ENCODE data around the gene GLRA1. TPM values are rescaled to one million over a fixed set of nuclear protein-coding genes. Genes with fewer than 3 reads are reported as not detected.

Gene GLRA1
- total RNA-seq, 1 experiment from 2014 or later = not detected

- H3K27ac Mint-ChIP-seq (ENCODE audit: low read depth, unreplicated experiment) = no peak overlapping the region
- no peak for DNase-seq (ENCODE audit: unreplicated experiment)
- H3K36me3 Mint-ChIP-seq (ENCODE audit: insufficient read depth, unreplicated experiment) = peaks cover 48% of the 10 kb centered on the region
- H3K27me3 Mint-ChIP-seq (ENCODE audit: insufficient read depth, unreplicated experiment) = no peaks in the 10 kb centered on the region
- H3K4me1 Mint-ChIP-seq (ENCODE audit: insufficient read depth, unreplicated experiment) = no peaks in the 10 kb centered on the region
- ChIA-PET POLR2A (no interaction called here), CTCF (interaction anchor here (0.9 to 12.2 kb wide), 8 partner anchors 10 to 1319 kb away, joined by 3 to 531 read pairs (median 4); no protein-coding TSS in a partner anchor)
- TF ChIP-seq, protein P1, sequence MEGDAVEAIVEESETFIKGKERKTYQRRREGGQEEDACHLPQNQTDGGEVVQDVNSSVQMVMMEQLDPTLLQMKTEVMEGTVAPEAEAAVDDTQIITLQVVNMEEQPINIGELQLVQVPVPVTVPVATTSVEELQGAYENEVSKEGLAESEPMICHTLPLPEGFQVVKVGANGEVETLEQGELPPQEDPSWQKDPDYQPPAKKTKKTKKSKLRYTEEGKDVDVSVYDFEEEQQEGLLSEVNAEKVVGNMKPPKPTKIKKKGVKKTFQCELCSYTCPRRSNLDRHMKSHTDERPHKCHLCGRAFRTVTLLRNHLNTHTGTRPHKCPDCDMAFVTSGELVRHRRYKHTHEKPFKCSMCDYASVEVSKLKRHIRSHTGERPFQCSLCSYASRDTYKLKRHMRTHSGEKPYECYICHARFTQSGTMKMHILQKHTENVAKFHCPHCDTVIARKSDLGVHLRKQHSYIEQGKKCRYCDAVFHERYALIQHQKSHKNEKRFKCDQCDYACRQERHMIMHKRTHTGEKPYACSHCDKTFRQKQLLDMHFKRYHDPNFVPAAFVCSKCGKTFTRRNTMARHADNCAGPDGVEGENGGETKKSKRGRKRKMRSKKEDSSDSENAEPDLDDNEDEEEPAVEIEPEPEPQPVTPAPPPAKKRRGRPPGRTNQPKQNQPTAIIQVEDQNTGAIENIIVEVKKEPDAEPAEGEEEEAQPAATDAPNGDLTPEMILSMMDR (IDR thresholded peaks at IDR 0.05; ENCODE audit: unreplicated experiment) = no peak
- intact Hi-C loops (cut with micrococcal nuclease) = no loop called here
- peaks cover 22% of the 10 kb centered on the region for H3K9me3 Mint-ChIP-seq (ENCODE audit: unreplicated experiment)
- no TSS peak for BruUV-seq (replicated peaks)
- no peak overlapping the region for H3K4me3 Mint-ChIP-seq (ENCODE audit: unreplicated experiment)
Observed at GRCh38 chr5:151829370-151829769, 95.3 kb downstream of the GLRA1 start.

DNA sequence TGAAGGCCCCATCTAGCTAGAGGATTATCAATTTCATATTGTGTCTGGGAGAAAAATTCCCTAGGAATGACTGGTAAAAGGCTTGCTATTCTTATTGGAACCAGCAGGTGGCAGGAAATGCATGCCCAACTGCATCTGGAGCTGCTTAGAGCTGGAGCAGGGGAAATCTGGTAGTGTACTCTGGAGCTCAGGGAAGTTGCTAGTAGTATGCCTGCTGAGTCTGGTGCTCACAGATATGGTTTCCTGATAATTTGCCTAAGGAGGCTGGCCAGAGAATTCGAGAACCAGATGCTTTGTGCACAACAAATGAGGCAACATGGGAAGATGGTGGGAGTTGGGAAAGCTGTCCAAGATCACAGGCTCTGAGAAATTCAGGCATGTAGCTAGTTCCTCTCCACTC is 99.2 kb downstream of the GLRA1 start:
- TF ChIP-seq, protein P1 (IDR thresholded peaks at IDR 0.05; ENCODE audit: unreplicated experiment) = peak; percentile 94
- intact Hi-C loops (cut with micrococcal nuclease) = loop anchor here (1.0 to 2.0 kb wide), 5 partner anchors 318 to 689 kb away; no protein-coding TSS in a partner anchor
- no peaks in the 10 kb centered on the region for H3K4me1 Mint-ChIP-seq (ENCODE audit: insufficient read depth, unreplicated experiment)
- ChIA-PET CTCF (interaction anchor here (0.5 to 12.2 kb wide), 77 partner anchors 9 to 696 kb away, joined by 3 to 531 read pairs (median 5); partner anchors contain the start of gene SLC36A1), POLR2A (interaction anchor here (0.6 to 1.6 kb wide), 3 partner anchors 171 to 445 kb away, joined by 3 to 15 read pairs (median 3); no protein-coding TSS in a partner anchor)
- peaks cover 48% of the 10 kb centered on the region for H3K36me3 Mint-ChIP-seq (ENCODE audit: insufficient read depth, unreplicated experiment)
- no peaks in the 10 kb centered on the region for H3K9me3 Mint-ChIP-seq (ENCODE audit: unreplicated experiment)
- no peaks in the 10 kb centered on the region for H3K27me3 Mint-ChIP-seq (ENCODE audit: insufficient read depth, unreplicated experiment)
- H3K4me3 Mint-ChIP-seq (ENCODE audit: unreplicated experiment) = no peak overlapping the region
- no peak overlapping the region for H3K27ac Mint-ChIP-seq (ENCODE audit: low read depth, unreplicated experiment)
- DNase-seq (ENCODE audit: unreplicated experiment) = peak; percentile 81
- no TSS peak for BruUV-seq (replicated peaks)

DNA sequence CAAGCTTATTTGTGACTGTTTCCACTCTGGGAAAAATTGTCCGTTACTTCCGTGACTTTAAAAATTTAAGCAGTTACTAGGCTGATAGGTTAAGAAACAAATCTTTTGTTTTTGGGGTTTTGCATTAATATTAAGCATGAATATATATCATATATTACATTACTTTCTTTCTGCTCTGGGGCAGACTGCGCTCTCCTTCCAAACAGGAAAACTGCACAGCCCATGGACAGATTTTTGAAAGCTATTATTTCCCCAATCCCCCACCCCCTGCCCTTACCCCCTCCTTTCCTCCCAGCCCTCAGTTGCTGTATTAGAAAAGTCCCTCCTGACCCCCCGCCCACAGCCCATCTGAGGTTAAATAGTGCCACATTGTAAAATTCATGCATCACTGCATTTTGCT is 102.5 kb downstream of the GLRA1 start:
- Mint-ChIP-seq H3K27me3 (ENCODE audit: insufficient read depth, unreplicated experiment) (no peaks in the 10 kb centered on the region), H3K4me1 (ENCODE audit: insufficient read depth, unreplicated experiment) (peaks cover 9% of the 10 kb centered on the region), H3K36me3 (ENCODE audit: insufficient read depth, unreplicated experiment) (peaks cover 50% of the 10 kb centered on the region), H3K9me3 (ENCODE audit: unreplicated experiment) (no peaks in the 10 kb centered on the region), H3K27ac (ENCODE audit: low read depth, unreplicated experiment) (no peak overlapping the region), H3K4me3 (ENCODE audit: unreplicated experiment) (no peak overlapping the region)
- ChIA-PET CTCF (interaction anchor here (0.6 to 12.2 kb wide), 4 partner anchors 126 to 527 kb away, joined by 3 to 531 read pairs (median 124); no protein-coding TSS in a partner anchor), POLR2A (no interaction called here)
- DNase-seq (ENCODE audit: unreplicated experiment) = no peak
- TF ChIP-seq, protein P1 (IDR thresholded peaks at IDR 0.05; ENCODE audit: unreplicated experiment) = no peak
- intact Hi-C loops (cut with micrococcal nuclease) = no loop called here
- no TSS peak for BruUV-seq (replicated peaks)

DNA sequence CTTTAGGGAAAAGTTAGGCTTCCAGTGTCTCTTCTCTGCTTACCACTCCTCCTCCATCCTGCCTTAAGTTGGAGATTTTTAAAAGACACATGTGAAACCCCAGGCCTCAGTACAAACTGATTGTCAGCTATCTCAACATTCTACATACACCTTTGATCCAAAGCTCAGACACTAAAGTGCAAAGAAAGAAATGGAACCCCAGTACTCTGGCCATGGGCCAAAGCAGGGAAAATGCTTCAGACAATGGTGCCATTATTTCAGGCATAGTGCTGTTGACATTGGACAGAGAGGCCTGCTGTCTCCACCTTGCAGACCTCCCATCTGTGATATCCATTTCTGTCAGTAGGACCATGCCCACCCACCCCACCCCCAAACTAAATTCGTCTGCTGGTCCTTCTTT is 103.7 kb downstream of the GLRA1 start:
- no peak for DNase-seq (ENCODE audit: unreplicated experiment)
- intact Hi-C loops (cut with micrococcal nuclease) = no loop called here
- no peak overlapping the region for H3K4me3 Mint-ChIP-seq (ENCODE audit: unreplicated experiment)
- no peaks in the 10 kb centered on the region for H3K9me3 Mint-ChIP-seq (ENCODE audit: unreplicated experiment)
- peak overlapping the region; percentile 75 for H3K27ac Mint-ChIP-seq (ENCODE audit: low read depth, unreplicated experiment)
- ChIA-PET CTCF (interaction anchor here (0.7 to 8.1 kb wide), 4 partner anchors 10 to 528 kb away, joined by 3 to 112 read pairs (median 16); no protein-coding TSS in a partner anchor), POLR2A (no interaction called here)
- H3K27me3 Mint-ChIP-seq (ENCODE audit: insufficient read depth, unreplicated experiment) = no peaks in the 10 kb centered on the region
- no TSS peak for BruUV-seq (replicated peaks)
- H3K4me1 Mint-ChIP-seq (ENCODE audit: insufficient read depth, unreplicated experiment) = peaks cover 9% of the 10 kb centered on the region
- TF ChIP-seq, protein P1 (IDR thresholded peaks at IDR 0.05; ENCODE audit: unreplicated experiment) = no peak
- H3K36me3 Mint-ChIP-seq (ENCODE audit: insufficient read depth, unreplicated experiment) = peaks cover 48% of the 10 kb centered on the region
